ENCODE results near the gene CAPSL. TPM values are rescaled to one million over a fixed set of nuclear protein-coding genes. Genes with fewer than 3 reads are reported as not detected.

The CAPSL gene
- total and polyA plus RNA-seq, 2 experiments from 2014 or later = 0.66 TPM; not detected in 1

GRCh38 chr5:35960328-35960727 lies 21.9 kb upstream of the CAPSL start:
- Histone ChIP-seq H3K9me2 (replicated peaks; ENCODE audit: insufficient read depth) (no peaks in the 10 kb centered on the region), H3K9me3 (ENCODE audit: low read depth) (no peaks in the 10 kb centered on the region), H3K4me1 (ENCODE audit: insufficient read depth) (no peaks in the 10 kb centered on the region), H3K27me3 (no peaks in the 10 kb centered on the region), H3K27ac (no peak overlapping the region), H2AFZ (no peak overlapping the region), H3K36me3 (replicated peaks; ENCODE audit: insufficient read depth, low read depth) (no peaks in the 10 kb centered on the region), H3K4me2 (no peak overlapping the region), H4K20me1 (ENCODE audit: insufficient read depth, poor library complexity, severe bottlenecking) (no peaks in the 10 kb centered on the region), H3K79me2 (no peaks in the 10 kb centered on the region), H3K4me3 (no peak overlapping the region)
- no peak for DNase-seq (ENCODE audit: low spot score)
- no peak for TF ChIP-seq EZH2 (IDR thresholded peaks at IDR 0.05; ENCODE audit: borderline replicate concordance)
- TF ChIP-seq EZH2phosphoT487 (IDR thresholded peaks at IDR 0.05; ENCODE audit: low read depth, severe bottlenecking, unreplicated experiment) = no peak
- TF ChIP-seq CTCF (IDR thresholded peaks at IDR 0.05; ENCODE audit: poor library complexity) = no peak
- WGBS (ENCODE audit: low lambda C conversion rate, missing lambda C conversion rate) = 67% methylated on average over 6 of the region's 7 CpGs

- H3K27me3 ChIP-seq = no peaks in the 10 kb centered on the region
- no peak overlapping the region for H3K4me2 ChIP-seq
- H4K20me1 ChIP-seq (ENCODE audit: insufficient read depth, poor library complexity, severe bottlenecking) = no peaks in the 10 kb centered on the region
- H3K36me3 ChIP-seq (replicated peaks; ENCODE audit: insufficient read depth, low read depth) = no peaks in the 10 kb centered on the region
- H3K79me2 ChIP-seq = no peaks in the 10 kb centered on the region
- H3K4me1 ChIP-seq (ENCODE audit: insufficient read depth) = no peaks in the 10 kb centered on the region
- no peaks in the 10 kb centered on the region for H3K9me2 ChIP-seq (replicated peaks; ENCODE audit: insufficient read depth)
- no peak overlapping the region for H2AFZ ChIP-seq
- TF ChIP-seq CTCF (IDR thresholded peaks at IDR 0.05; ENCODE audit: poor library complexity) (no peak), EZH2 (IDR thresholded peaks at IDR 0.05; ENCODE audit: borderline replicate concordance) (no peak), EZH2phosphoT487 (IDR thresholded peaks at IDR 0.05; ENCODE audit: low read depth, severe bottlenecking, unreplicated experiment) (no peak)
- no peak for DNase-seq (ENCODE audit: low spot score)
- WGBS (ENCODE audit: low lambda C conversion rate, missing lambda C conversion rate) = 96% methylated on average over 1 of the region's 1 CpG
- H3K27ac ChIP-seq = no peak overlapping the region
- no peaks in the 10 kb centered on the region for H3K9me3 ChIP-seq (ENCODE audit: low read depth)
- no peak overlapping the region for H3K4me3 ChIP-seq
These were observed 18.0 kb upstream of the CAPSL start for GRCh38 chr5:35956429-35956828.

GRCh38 chr5:35954175-35954574 lies 15.8 kb upstream of the CAPSL start:
- TF ChIP-seq CTCF (IDR thresholded peaks at IDR 0.05; ENCODE audit: poor library complexity) (no peak), EZH2 (IDR thresholded peaks at IDR 0.05; ENCODE audit: borderline replicate concordance) (no peak), EZH2phosphoT487 (IDR thresholded peaks at IDR 0.05; ENCODE audit: low read depth, severe bottlenecking, unreplicated experiment) (no peak)
- H3K9me3 ChIP-seq (ENCODE audit: low read depth) = no peaks in the 10 kb centered on the region
- WGBS (ENCODE audit: low lambda C conversion rate, missing lambda C conversion rate) = 80% methylated on average over 9 of the region's 9 CpGs
- DNase-seq (ENCODE audit: low spot score) = no peak
- H3K9me2 ChIP-seq (replicated peaks; ENCODE audit: insufficient read depth) = no peaks in the 10 kb centered on the region
- no peaks in the 10 kb centered on the region for H3K36me3 ChIP-seq (replicated peaks; ENCODE audit: insufficient read depth, low read depth)
- H2AFZ ChIP-seq = no peak overlapping the region
- H3K79me2 ChIP-seq = no peaks in the 10 kb centered on the region
- H3K4me1 ChIP-seq (ENCODE audit: insufficient read depth) = no peaks in the 10 kb centered on the region
- H3K4me2 ChIP-seq = no peak overlapping the region
- H3K27me3 ChIP-seq = no peaks in the 10 kb centered on the region
- H4K20me1 ChIP-seq (ENCODE audit: insufficient read depth, poor library complexity, severe bottlenecking) = no peaks in the 10 kb centered on the region
- H3K4me3 ChIP-seq = no peak overlapping the region
- H3K27ac ChIP-seq = no peak overlapping the region

- no peak overlapping the region for H3K27ac ChIP-seq
- no peak for DNase-seq (ENCODE audit: low spot score)
- no peak overlapping the region for H3K4me3 ChIP-seq
- TF ChIP-seq CTCF (IDR thresholded peaks at IDR 0.05; ENCODE audit: poor library complexity) = no peak
- TF ChIP-seq EZH2phosphoT487 (IDR thresholded peaks at IDR 0.05; ENCODE audit: low read depth, severe bottlenecking, unreplicated experiment) = no peak
- no peak for TF ChIP-seq EZH2 (IDR thresholded peaks at IDR 0.05; ENCODE audit: borderline replicate concordance)
- H3K9me2 ChIP-seq (replicated peaks; ENCODE audit: insufficient read depth) = no peaks in the 10 kb centered on the region
- no peaks in the 10 kb centered on the region for H3K9me3 ChIP-seq (ENCODE audit: low read depth)
- no peaks in the 10 kb centered on the region for H4K20me1 ChIP-seq (ENCODE audit: insufficient read depth, poor library complexity, severe bottlenecking)
- 92% methylated on average over 5 of the region's 5 CpGs for WGBS (ENCODE audit: low lambda C conversion rate, missing lambda C conversion rate)
- H3K36me3 ChIP-seq (replicated peaks; ENCODE audit: insufficient read depth, low read depth) = no peaks in the 10 kb centered on the region
- H3K4me2 ChIP-seq = no peak overlapping the region
- H2AFZ ChIP-seq = no peak overlapping the region
- no peaks in the 10 kb centered on the region for H3K27me3 ChIP-seq
- H3K4me1 ChIP-seq (ENCODE audit: insufficient read depth) = no peaks in the 10 kb centered on the region
- no peaks in the 10 kb centered on the region for H3K79me2 ChIP-seq
These were observed 8.7 kb upstream of the CAPSL start for GRCh38 chr5:35947085-35947484.
